Dendritic cell treated with granulocyte-macrophage colony-stimulating factor and Interleukin-4, amounts not matched to agents 40 ng/mL and 50 ng/mL, for 4 days (primary cell): ENCODE results near the gene OSBPL1A.
"Not testable (repeated sequence)": the region's sequence is repeated elsewhere in the genome, so short reads cannot be mapped to it uniquely, and the experiment has no call there.

Experiments
- H3K27ac Mint-ChIP-seq: one replicate; pipeline ENCODE4 v1.8.0; 2022; ENCODE audit warnings: mild to moderate bottlenecking, mixed read lengths
- H3K27me3 Mint-ChIP-seq: one replicate; pipeline ENCODE4 v1.8.0; 2022; ENCODE audit warnings: mild to moderate bottlenecking, mixed read lengths
- H3K36me3 Mint-ChIP-seq: one replicate; pipeline ENCODE4 v1.8.0; 2022; ENCODE audit warnings: low read depth, mixed read lengths
- H3K4me1 Mint-ChIP-seq: one replicate; pipeline ENCODE4 v1.8.0; 2022; ENCODE audit warnings: low read depth, mixed read lengths
- H3K4me3 Mint-ChIP-seq: one replicate; pipeline ENCODE4 v1.8.0; 2022; ENCODE audit warnings: mild to moderate bottlenecking, moderate library complexity, mixed read lengths
- H3K9me3 Mint-ChIP-seq: one replicate; pipeline ENCODE4 v1.8.0; 2022; ENCODE audit warnings: mixed read lengths
- intact Hi-C: fragments of 100-400 bp; cut with micrococcal nuclease; formaldehyde crosslinking; loops from one replicate; pipeline ENCODE4 v1.15.0; 2022

The OSBPL1A gene

GRCh38 chr18:24185805-24186204, 211.8 kb downstream of the OSBPL1A start:
- Mint-ChIP-seq H3K4me1 (peaks cover 20% of the 10 kb centered on the region), H3K9me3 (no peaks in the 10 kb centered on the region), H3K27ac (no peak overlapping the region), H3K36me3 (peaks cover 8% of the 10 kb centered on the region), H3K4me3 (no peak overlapping the region), H3K27me3 (no peaks in the 10 kb centered on the region)
- intact Hi-C loops, result no loop called here

DNA sequence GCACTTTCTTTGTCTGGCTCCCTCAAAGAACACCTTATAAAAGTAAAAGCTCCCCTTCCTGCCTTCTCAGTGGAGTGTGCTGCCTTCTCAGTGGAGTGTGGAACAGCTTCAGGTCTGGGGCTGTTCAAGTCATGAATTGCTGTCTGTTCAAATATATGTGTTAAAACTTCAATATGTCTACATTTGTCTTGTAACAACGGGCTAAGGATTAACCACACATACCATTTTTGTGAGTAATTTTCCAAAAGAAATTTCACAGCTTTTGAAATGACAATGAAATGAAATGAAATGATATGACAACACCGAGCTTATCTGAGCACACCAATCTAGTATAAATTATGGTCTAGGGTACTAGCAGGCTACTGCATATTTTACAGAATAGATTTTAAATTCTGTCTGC, 215.8 kb downstream of the OSBPL1A start:
- Mint-ChIP-seq H3K4me1 (peaks cover 3% of the 10 kb centered on the region), H3K9me3 (no peaks in the 10 kb centered on the region), H3K27me3 (no peaks in the 10 kb centered on the region), H3K36me3 (peaks cover 34% of the 10 kb centered on the region), H3K27ac (no peak overlapping the region), H3K4me3 (no peak overlapping the region)
- intact Hi-C loops, result no loop called here

GRCh38 chr18:24180048-24180447, 217.6 kb downstream of the OSBPL1A start:
- Mint-ChIP-seq H3K9me3 (no peaks in the 10 kb centered on the region), H3K36me3 (peaks cover 38% of the 10 kb centered on the region), H3K27ac (no peak overlapping the region), H3K27me3 (no peaks in the 10 kb centered on the region), H3K4me3 (no peak overlapping the region), H3K4me1 (no peaks in the 10 kb centered on the region)
- intact Hi-C loops, result no loop called here

DNA sequence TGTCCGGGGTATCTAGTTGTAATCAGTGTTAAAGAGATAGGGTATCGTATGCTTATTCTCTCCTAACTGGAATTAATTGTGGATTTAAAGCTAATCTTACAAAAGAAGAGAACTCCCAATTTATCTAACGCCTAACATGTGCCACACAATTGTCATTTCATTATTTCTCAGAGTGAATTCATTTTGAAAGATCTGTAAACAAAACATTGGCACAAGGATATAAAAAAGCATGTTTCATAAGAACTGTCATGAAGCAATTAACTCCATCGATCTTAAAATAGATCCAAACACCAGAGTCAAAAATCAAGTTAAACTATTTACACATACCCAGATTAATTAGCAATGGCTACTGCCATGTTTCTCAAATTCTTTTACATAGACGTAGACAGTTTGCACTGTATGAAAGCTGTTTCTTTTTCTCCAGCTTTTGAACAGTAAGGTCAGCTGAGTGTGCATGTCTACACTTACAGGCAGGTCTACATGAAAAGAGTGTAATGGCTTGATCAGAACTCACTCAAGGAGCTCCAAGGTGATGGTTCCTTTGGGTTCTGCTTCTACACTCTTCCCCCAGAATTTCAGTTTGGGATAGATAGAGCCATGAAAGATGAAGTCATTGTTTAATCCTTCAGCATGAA, 220.0 kb downstream of the OSBPL1A start:
- H3K27ac Mint-ChIP-seq, result no peak overlapping the region
- H3K4me1 Mint-ChIP-seq, result no peaks in the 10 kb centered on the region
- H3K9me3 Mint-ChIP-seq, result no peaks in the 10 kb centered on the region
- intact Hi-C loops, result loop anchor here (2.0 kb wide), 1 partner anchor 311 kb away; no protein-coding TSS in a partner anchor
- no peak overlapping the region for H3K4me3 Mint-ChIP-seq
- H3K27me3 Mint-ChIP-seq, result no peaks in the 10 kb centered on the region
- peaks cover 51% of the 10 kb centered on the region for H3K36me3 Mint-ChIP-seq

- intact Hi-C loops, result loop anchor here (2.0 kb wide), 1 partner anchor 312 kb away; no protein-coding TSS in a partner anchor
- H3K27ac Mint-ChIP-seq, result peak overlapping the region; percentile 61
Observed at GRCh38 chr18:24176727-24177416, 220.8 kb downstream of the OSBPL1A start.

DNA sequence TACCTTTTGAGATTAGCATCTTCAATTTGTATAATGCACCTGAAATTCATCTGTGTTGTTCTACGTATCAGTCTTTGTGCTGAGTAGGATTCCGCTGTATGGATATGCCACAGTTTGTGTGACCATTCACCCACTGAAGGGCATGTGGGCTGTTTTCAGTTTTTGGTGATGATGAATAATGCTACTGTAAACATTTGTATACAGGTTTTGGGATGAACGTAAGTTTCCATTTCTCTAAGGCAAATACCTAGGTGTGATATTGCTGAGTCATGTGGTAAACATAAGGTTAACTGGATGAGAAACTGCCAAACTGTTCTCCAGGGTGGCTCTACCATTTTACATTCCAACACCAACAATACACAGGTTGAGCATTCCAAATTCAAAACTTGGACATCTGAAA, 223.6 kb downstream of the OSBPL1A start:
- intact Hi-C loops, result no loop called here
- Mint-ChIP-seq H3K4me1 (no peaks in the 10 kb centered on the region), H3K36me3 (peaks cover 73% of the 10 kb centered on the region), H3K27me3 (no peaks in the 10 kb centered on the region), H3K27ac (no peak overlapping the region), H3K4me3 (no peak overlapping the region), H3K9me3 (no peaks in the 10 kb centered on the region)

More at GRCh38 chr18:24176727-24177416, 220.8 kb downstream of the OSBPL1A start:
- peaks cover 59% of the 10 kb centered on the region for H3K36me3 Mint-ChIP-seq
- H3K4me1 Mint-ChIP-seq, result no peaks in the 10 kb centered on the region
- H3K4me3 Mint-ChIP-seq, result no peak overlapping the region
- H3K27me3 Mint-ChIP-seq, result no peaks in the 10 kb centered on the region
- no peaks in the 10 kb centered on the region for H3K9me3 Mint-ChIP-seq

DNA sequence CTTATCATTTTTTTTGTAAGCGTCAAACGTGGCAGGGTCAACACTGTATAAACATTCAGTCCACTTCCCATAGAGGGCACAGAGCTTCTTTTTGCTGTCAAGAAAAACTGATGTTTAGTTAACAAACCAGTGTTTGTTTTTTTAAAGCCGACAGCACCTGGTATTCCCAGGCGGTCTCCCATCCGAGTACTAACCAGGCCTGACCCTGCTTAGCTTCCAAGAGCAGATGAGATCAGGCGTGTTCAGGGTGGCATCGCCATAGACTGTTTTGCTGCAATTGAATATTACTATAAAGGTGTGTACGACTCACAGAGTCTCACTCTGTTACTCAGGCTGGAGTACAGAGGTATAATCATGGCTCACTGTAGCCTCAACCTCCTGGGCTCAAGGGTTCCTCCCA, 227.3 kb downstream of the OSBPL1A start:
- Mint-ChIP-seq H3K27ac (no peak overlapping the region), H3K36me3 (peaks cover 79% of the 10 kb centered on the region), H3K4me1 (no peaks in the 10 kb centered on the region), H3K27me3 (no peaks in the 10 kb centered on the region), H3K4me3 (no peak overlapping the region), H3K9me3 (no peaks in the 10 kb centered on the region)
- intact Hi-C loops, result no loop called here

DNA sequence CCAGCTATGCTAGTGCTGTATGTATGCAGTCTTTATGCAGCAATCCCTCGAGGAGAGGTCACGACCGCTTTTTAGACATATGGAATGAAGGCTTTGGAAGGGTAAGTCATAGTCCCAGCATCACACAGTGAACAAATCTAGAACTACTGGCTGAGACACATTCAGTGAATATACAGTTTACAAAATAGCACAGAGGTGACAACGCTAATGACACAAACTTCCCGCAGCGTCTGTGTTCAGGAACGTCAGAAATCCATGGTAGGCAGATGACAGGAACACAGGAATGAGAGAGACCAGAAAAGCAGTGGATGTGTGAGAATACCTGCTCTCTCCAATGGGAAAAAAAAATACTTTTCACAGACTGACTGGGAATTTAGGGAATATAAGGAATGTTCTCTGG, 229.1 kb downstream of the OSBPL1A start:
- no peak overlapping the region for H3K27ac Mint-ChIP-seq
- H3K36me3 Mint-ChIP-seq, result peaks cover 91% of the 10 kb centered on the region
- no peaks in the 10 kb centered on the region for H3K9me3 Mint-ChIP-seq
- no peak overlapping the region for H3K4me3 Mint-ChIP-seq
- intact Hi-C loops, result no loop called here
- no peaks in the 10 kb centered on the region for H3K27me3 Mint-ChIP-seq
- no peaks in the 10 kb centered on the region for H3K4me1 Mint-ChIP-seq

DNA sequence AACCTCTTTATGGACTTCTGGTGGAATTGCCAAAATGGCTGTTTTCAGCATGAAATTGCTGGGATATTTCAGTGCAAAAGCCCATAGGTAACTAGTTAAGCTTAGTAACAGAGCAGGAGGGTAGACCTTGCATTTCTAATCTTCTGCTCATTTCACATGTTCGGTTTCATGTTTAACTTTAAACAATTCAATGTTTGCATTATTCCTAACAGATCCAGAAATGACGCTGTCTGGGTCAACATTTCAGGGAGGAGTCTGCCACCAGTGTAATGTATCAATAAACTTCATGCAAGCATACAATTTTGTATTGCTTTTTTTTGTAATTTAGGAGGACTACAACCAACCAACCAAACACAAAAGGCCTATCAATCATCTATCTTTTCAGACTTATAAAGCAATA, 236.3 kb downstream of the OSBPL1A start:
- Mint-ChIP-seq H3K9me3 (no peaks in the 10 kb centered on the region), H3K36me3 (peaks cover 74% of the 10 kb centered on the region), H3K27me3 (no peaks in the 10 kb centered on the region), H3K27ac (no peak overlapping the region), H3K4me1 (no peaks in the 10 kb centered on the region), H3K4me3 (no peak overlapping the region)
- intact Hi-C loops, result no loop called here

DNA sequence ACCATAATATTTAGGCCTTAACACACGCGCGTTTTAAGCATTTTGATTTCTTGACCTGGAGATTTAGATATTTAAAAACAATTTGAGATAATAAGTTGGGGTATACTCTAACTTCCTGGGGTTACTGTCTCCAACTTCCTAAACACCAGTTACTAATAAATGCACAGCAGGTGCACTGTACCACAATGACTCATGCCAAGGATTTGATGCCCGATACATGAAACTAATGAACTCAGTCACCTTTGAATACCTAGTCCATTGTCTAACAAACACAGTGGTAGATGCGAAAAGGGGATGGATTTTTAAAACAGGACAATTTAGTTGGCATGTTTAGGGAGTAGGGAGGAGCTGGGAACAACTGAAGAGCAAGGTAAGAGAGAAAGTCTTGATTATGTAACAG, 237.5 kb downstream of the OSBPL1A start:
- Mint-ChIP-seq H3K27ac (no peak overlapping the region), H3K27me3 (no peaks in the 10 kb centered on the region), H3K4me3 (no peak overlapping the region), H3K4me1 (no peaks in the 10 kb centered on the region), H3K36me3 (peaks cover 72% of the 10 kb centered on the region), H3K9me3 (no peaks in the 10 kb centered on the region)
- intact Hi-C loops, result no loop called here

DNA sequence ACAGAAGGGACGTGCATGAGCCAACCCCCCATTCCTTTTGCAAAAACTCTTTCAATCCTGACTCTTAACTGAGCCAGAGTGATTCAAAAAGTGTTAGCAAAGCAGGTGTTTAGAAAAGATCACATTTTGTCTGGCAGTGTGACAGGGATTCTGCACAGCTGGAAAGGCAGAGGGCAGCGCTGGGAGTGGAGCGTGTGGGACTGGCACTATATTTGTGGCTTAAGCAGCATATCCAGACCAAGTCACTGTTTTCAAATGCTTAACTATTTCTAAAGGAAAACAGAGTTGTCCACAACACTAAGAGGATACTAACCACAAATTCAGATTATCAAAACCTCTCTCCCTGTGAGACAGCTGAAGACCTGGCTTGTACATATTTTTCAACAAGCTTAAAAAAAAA, 239.8 kb downstream of the OSBPL1A start:
- Mint-ChIP-seq H3K4me1 (no peaks in the 10 kb centered on the region), H3K36me3 (peaks cover 63% of the 10 kb centered on the region), H3K27me3 (no peaks in the 10 kb centered on the region), H3K27ac (no peak overlapping the region), H3K4me3 (no peak overlapping the region), H3K9me3 (no peaks in the 10 kb centered on the region)
- intact Hi-C loops, result no loop called here

- Mint-ChIP-seq H3K27ac (no peak overlapping the region), H3K9me3 (no peaks in the 10 kb centered on the region), H3K4me1 (no peaks in the 10 kb centered on the region), H3K4me3 (no peak overlapping the region), H3K27me3 (no peaks in the 10 kb centered on the region), H3K36me3 (peaks cover 70% of the 10 kb centered on the region)
- intact Hi-C loops, result no loop called here
Observed at GRCh38 chr18:24153397-24153796, 244.2 kb downstream of the OSBPL1A start.

DNA sequence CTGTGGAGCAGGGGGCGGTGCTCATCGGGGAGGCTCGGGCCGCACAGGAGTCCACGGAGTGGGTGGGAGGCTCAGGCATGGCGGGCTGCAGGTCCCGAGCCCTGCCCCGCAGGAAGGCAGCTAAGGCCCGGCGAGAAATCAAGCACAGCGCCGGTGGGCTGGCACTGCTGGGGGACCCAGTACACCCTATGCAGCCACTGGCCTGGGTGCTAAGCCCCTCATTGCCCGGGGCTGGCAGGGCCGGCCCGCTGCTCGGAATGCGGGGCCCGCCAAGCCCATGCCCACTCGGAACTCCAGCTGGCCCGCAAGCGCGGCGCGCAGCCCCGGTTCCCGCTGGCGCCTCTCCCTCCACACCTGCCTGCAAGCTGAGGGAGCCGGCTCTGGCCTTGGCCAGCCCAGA, 248.0 kb downstream of the OSBPL1A start:
- intact Hi-C loops, H3K27ac Mint-ChIP-seq, H3K4me1 Mint-ChIP-seq, H3K27me3 Mint-ChIP-seq, H3K9me3 Mint-ChIP-seq, H3K4me3 Mint-ChIP-seq: not testable (repeated sequence)
- H3K36me3 Mint-ChIP-seq, result peaks cover 47% of the 10 kb centered on the region

DNA sequence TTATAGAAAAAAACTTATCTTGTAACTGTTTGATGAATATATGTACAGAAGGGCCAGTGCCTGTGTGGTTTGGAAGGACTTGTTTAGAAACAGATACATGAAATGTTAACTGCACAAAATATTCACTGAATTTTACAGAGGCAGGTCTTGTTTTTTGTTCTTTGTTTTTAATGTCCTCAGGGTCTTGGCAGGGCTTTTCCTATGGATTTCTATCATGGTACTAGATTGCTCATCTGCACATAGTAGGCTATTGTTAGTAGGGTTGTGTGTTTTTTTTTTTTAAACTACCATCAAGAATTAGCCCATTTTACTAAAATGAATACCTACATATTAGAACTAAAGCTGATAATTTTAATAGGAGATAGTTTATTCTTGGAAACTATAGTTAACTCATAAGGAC, 255.2 kb downstream of the OSBPL1A start:
- H3K4me1 Mint-ChIP-seq, result peaks cover 15% of the 10 kb centered on the region
- no peak overlapping the region for H3K27ac Mint-ChIP-seq
- peaks cover 14% of the 10 kb centered on the region for H3K27me3 Mint-ChIP-seq
- H3K9me3 Mint-ChIP-seq, result no peaks in the 10 kb centered on the region
- intact Hi-C loops, result no loop called here
- no peak overlapping the region for H3K4me3 Mint-ChIP-seq
- H3K36me3 Mint-ChIP-seq, result no peaks in the 10 kb centered on the region

DNA sequence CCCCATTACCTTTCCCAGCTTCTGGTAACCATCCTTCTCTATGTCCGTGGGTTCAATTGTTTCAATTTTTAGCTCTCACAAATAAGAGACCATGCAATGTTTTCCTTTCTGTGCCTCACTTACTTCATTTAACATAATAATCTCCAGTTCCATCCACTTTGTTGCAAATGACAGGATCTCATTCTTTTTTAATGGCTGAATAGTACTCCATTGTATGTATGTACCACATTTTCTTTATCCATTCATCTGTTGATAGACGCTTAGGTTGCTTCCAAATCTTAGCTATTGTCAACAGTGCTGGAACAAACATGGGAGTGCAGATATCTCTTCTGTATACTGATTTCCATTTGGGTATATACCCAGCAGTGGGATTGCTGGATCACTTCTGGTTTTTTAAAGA, 256.9 kb downstream of the OSBPL1A start:
- H3K27ac Mint-ChIP-seq, result no peak overlapping the region
- peaks cover 15% of the 10 kb centered on the region for H3K4me1 Mint-ChIP-seq
- H3K27me3 Mint-ChIP-seq, result peaks cover 14% of the 10 kb centered on the region
- H3K36me3 Mint-ChIP-seq, result no peaks in the 10 kb centered on the region
- no peaks in the 10 kb centered on the region for H3K9me3 Mint-ChIP-seq
- intact Hi-C loops, result no loop called here
- H3K4me3 Mint-ChIP-seq, result no peak overlapping the region
